Liver (tissue), 9 donors: ENCODE data around the gene PJVK. TPM values are rescaled to one million over a fixed set of nuclear protein-coding genes. Genes with fewer than 3 reads are reported as not detected.

ENCODE experiments used
- DNase-seq: peaks from one replicate; pipeline ENCODE4 v3.0.0-alpha.2; 2017; ENCODE audit warnings: low spot score
- H3K27ac ChIP-seq, 2 donors: one replicate each; pipeline ENCODE4 v1.7.0; 2013; ENCODE audit warnings: inconsistent platforms in 2 of 2, low read length in 2 of 2, control low read depth in 1 of 2, low read depth in 1 of 2, mild to moderate bottlenecking in 1 of 2
- H3K27me3 ChIP-seq, 4 donors: one replicate each; pipeline versions ENCODE4 v1.6.1 to v1.7.0; 2013; ENCODE audit warnings: low read length in 3 of 4, inconsistent platforms in 1 of 4, mild to moderate bottlenecking in 1 of 4, moderate library complexity in 1 of 4; ENCODE audit not compliant: control insufficient read depth in 4 of 4, insufficient read depth in 4 of 4
- H3K36me3 ChIP-seq, 4 donors: one replicate each; pipeline versions ENCODE4 v1.6.1 to v1.7.0; 2013; ENCODE audit warnings: low read length in 3 of 4, mild to moderate bottlenecking in 3 of 4, low read depth in 1 of 4, moderate library complexity in 1 of 4; ENCODE audit not compliant: control insufficient read depth in 4 of 4, insufficient read depth in 3 of 4
- H3K4me1 ChIP-seq, 4 donors: one replicate each; pipeline versions ENCODE4 v1.6.1 to v1.7.0; 2013; ENCODE audit warnings: low read length in 3 of 4, mild to moderate bottlenecking in 3 of 4, moderate library complexity in 1 of 4; ENCODE audit not compliant: control insufficient read depth in 4 of 4, insufficient read depth in 4 of 4
- H3K4me3 ChIP-seq, 3 donors: one replicate each; pipeline versions ENCODE4 v1.6.1 to v1.7.0; 2013; ENCODE audit warnings: low read length in 3 of 3, control low read depth in 1 of 3, low read depth in 1 of 3, mild to moderate bottlenecking in 1 of 3
- H3K9ac ChIP-seq, 2 donors: one replicate each; pipeline ENCODE4 v1.7.0; 2013; ENCODE audit warnings: low read length in 2 of 2, mild to moderate bottlenecking in 2 of 2, moderate library complexity in 2 of 2, control low read depth in 1 of 2, low read depth in 1 of 2
- H3K9me3 ChIP-seq, 4 donors: one replicate each; pipeline versions ENCODE4 v1.6.1 to v1.7.0; 2013; ENCODE audit warnings: low read length in 3 of 4; ENCODE audit not compliant: control insufficient read depth in 4 of 4
- EGR1 ChIP-seq, 2 donors: IDR thresholded peaks; 2 replicates each; pipeline ENCODE4 v1.6.1; 2016 to 2018; ENCODE audit warnings: antibody characterized with exemption in 2 of 2, low read depth in 2 of 2
- FOXA1 ChIP-seq: IDR thresholded peaks from 2 replicates; pipeline ENCODE4 v1.6.1; 2016; ENCODE audit warnings: antibody characterized with exemption
- FOXA2 ChIP-seq: IDR thresholded peaks from 2 replicates; pipeline ENCODE4 v1.6.1; 2016; ENCODE audit warnings: antibody characterized with exemption
- HNF4A ChIP-seq, 2 donors: conservative IDR thresholded peaks; 2 replicates each; pipeline ENCODE4 v1.6.1; 2016; ENCODE audit warnings: antibody characterized with exemption in 2 of 2, mild to moderate bottlenecking in 2 of 2
- HNF4G ChIP-seq: IDR thresholded peaks from 2 replicates; pipeline ENCODE4 v1.6.1; 2016; ENCODE audit warnings: antibody characterized with exemption
- NR2F2 ChIP-seq: IDR thresholded peaks from 2 replicates; pipeline ENCODE4 v1.6.1; 2016; ENCODE audit warnings: antibody characterized with exemption
- RAD21 ChIP-seq, 2 donors: IDR thresholded peaks; 2 replicates each; pipeline ENCODE4 v1.6.1; 2016; ENCODE audit warnings: antibody characterized with exemption in 2 of 2, mild to moderate bottlenecking in 2 of 2
- RXRA ChIP-seq, 2 donors: IDR thresholded peaks; 2 replicates each; pipeline ENCODE4 v1.6.1; 2017 to 2018; ENCODE audit warnings: antibody characterized with exemption in 2 of 2, mild to moderate bottlenecking in 1 of 2
- SP1 ChIP-seq: IDR thresholded peaks from 2 replicates; pipeline ENCODE4 v1.6.1; 2018; ENCODE audit warnings: antibody characterized with exemption, mild to moderate bottlenecking
- TAF1 ChIP-seq: conservative IDR thresholded peaks from 2 replicates; pipeline ENCODE4 v1.6.1; 2016; ENCODE audit warnings: antibody characterized with exemption, mild to moderate bottlenecking
- YY1 ChIP-seq: IDR thresholded peaks from 2 replicates; pipeline ENCODE4 v1.6.1; 2016; ENCODE audit warnings: antibody characterized with exemption, mild to moderate bottlenecking
- WGBS: extraction: QIAGEN DNeasy Blood & Tissue Kit; methylation state at CpG from one replicate; pipeline ENCODE4 v1.1.7; 2013; 5-methylcytosine and 5-hydroxymethylcytosine counted together
- polyA plus RNA-seq, 2 donors: library from polyadenylated mRNA; stranded (reverse) in 1 of 2; unstranded in 1 of 2; fragments of 200-250 nt in 1 of 2; fragments of >200 nt in 1 of 2; fragmentation: Nextera tagmentation in 1 of 2; extraction: Ambion mirVana in 1 of 2; gene quantifications; one replicate each; pipeline versions ENCODE4 v1.2.1 to v1.2.3, GENCODE V29; 2013 to 2015
- total RNA-seq, 2 donors: library from RNA; depleted of rRNA; stranded (reverse); fragments of >200 nt; gene quantifications; one replicate each; pipeline ENCODE4 v1.2.3, GENCODE V29; 2014
- TF ChIP-seq, protein P1 (sequence below): fragments of 150-350 bp; IDR thresholded peaks from 2 replicates; pipeline ENCODE4 v1.5.1; 2017; ENCODE audit warnings: improper control_type of control experiment, low read depth, low read length; ENCODE audit not compliant: missing input control
- TF ChIP-seq, protein P2 (sequence below): IDR thresholded peaks from 2 replicates; pipeline ENCODE4 v1.6.1; 2016; ENCODE audit warnings: antibody characterized with exemption
- TF ChIP-seq, protein P3 (sequence below): IDR thresholded peaks from 2 replicates; pipeline ENCODE4 v1.6.1; 2016; ENCODE audit warnings: antibody characterized with exemption, mild to moderate bottlenecking
- TF ChIP-seq, protein P4 (sequence below): IDR thresholded peaks from 2 replicates; pipeline ENCODE4 v1.6.1; 2016; ENCODE audit warnings: antibody characterized with exemption
- donor health status: healthy.
- donor health status: healthy.
- donor health status: healthy.
- donor health status: healthy.
- donor health status: healthy.

Gene PJVK
- total and polyA plus RNA-seq, 4 donors: 0.48 to 2.3 (median 1.4) TPM

DNA sequence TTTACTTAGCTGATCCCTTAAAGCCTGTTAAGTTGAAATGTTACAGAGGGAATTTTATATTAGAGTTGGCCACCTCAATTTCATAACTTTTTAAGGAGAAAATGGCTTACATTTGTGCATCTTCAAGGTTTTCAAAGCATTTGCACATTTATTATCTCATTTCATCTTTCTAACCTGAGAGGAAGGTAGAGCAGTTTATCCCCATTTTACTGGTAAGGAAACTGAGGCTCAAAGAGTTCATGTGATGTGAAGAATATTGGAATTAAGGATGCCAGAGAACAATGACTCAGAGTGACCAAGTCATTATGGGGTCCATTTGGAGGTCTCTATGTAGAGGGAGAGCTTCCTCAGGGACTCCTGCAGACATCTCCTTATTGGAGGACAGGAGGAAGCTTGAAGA is 35.2 kb upstream of the PJVK start:
- H3K36me3 ChIP-seq: no peaks in the 10 kb centered on the region
- H3K4me3 ChIP-seq: no peak overlapping the region
- no peak for TF ChIP-seq HNF4A (conservative IDR thresholded peaks at IDR 0.05)
- TF ChIP-seq HNF4G: no peak
- TF ChIP-seq, protein P1, sequence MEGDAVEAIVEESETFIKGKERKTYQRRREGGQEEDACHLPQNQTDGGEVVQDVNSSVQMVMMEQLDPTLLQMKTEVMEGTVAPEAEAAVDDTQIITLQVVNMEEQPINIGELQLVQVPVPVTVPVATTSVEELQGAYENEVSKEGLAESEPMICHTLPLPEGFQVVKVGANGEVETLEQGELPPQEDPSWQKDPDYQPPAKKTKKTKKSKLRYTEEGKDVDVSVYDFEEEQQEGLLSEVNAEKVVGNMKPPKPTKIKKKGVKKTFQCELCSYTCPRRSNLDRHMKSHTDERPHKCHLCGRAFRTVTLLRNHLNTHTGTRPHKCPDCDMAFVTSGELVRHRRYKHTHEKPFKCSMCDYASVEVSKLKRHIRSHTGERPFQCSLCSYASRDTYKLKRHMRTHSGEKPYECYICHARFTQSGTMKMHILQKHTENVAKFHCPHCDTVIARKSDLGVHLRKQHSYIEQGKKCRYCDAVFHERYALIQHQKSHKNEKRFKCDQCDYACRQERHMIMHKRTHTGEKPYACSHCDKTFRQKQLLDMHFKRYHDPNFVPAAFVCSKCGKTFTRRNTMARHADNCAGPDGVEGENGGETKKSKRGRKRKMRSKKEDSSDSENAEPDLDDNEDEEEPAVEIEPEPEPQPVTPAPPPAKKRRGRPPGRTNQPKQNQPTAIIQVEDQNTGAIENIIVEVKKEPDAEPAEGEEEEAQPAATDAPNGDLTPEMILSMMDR: no peak
- no peak for TF ChIP-seq RXRA (IDR thresholded peaks at IDR 0.05)
- no peak for TF ChIP-seq RAD21 (IDR thresholded peaks at IDR 0.05)
- TF ChIP-seq EGR1 (IDR thresholded peaks at IDR 0.05; ENCODE audit: low read depth in 2 of 2): no peak
- TF ChIP-seq, protein P2, sequence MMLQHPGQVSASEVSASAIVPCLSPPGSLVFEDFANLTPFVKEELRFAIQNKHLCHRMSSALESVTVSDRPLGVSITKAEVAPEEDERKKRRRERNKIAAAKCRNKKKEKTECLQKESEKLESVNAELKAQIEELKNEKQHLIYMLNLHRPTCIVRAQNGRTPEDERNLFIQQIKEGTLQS: no peak
- no peak for TF ChIP-seq FOXA1
- TF ChIP-seq TAF1: no peak
- TF ChIP-seq, protein P3, sequence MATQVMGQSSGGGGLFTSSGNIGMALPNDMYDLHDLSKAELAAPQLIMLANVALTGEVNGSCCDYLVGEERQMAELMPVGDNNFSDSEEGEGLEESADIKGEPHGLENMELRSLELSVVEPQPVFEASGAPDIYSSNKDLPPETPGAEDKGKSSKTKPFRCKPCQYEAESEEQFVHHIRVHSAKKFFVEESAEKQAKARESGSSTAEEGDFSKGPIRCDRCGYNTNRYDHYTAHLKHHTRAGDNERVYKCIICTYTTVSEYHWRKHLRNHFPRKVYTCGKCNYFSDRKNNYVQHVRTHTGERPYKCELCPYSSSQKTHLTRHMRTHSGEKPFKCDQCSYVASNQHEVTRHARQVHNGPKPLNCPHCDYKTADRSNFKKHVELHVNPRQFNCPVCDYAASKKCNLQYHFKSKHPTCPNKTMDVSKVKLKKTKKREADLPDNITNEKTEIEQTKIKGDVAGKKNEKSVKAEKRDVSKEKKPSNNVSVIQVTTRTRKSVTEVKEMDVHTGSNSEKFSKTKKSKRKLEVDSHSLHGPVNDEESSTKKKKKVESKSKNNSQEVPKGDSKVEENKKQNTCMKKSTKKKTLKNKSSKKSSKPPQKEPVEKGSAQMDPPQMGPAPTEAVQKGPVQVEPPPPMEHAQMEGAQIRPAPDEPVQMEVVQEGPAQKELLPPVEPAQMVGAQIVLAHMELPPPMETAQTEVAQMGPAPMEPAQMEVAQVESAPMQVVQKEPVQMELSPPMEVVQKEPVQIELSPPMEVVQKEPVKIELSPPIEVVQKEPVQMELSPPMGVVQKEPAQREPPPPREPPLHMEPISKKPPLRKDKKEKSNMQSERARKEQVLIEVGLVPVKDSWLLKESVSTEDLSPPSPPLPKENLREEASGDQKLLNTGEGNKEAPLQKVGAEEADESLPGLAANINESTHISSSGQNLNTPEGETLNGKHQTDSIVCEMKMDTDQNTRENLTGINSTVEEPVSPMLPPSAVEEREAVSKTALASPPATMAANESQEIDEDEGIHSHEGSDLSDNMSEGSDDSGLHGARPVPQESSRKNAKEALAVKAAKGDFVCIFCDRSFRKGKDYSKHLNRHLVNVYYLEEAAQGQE: no peak
- TF ChIP-seq NR2F2: no peak
- H3K27ac ChIP-seq: no peak overlapping the region
- H3K9me3 ChIP-seq: no peaks in the 10 kb centered on the region
- no peaks in the 10 kb centered on the region for H3K27me3 ChIP-seq
- H3K9ac ChIP-seq: no peak overlapping the region
- H3K4me1 ChIP-seq: peaks cover 0 to 16% (median 9%) of the 10 kb centered on the region in 4 donors
- DNase-seq: no peak

DNA sequence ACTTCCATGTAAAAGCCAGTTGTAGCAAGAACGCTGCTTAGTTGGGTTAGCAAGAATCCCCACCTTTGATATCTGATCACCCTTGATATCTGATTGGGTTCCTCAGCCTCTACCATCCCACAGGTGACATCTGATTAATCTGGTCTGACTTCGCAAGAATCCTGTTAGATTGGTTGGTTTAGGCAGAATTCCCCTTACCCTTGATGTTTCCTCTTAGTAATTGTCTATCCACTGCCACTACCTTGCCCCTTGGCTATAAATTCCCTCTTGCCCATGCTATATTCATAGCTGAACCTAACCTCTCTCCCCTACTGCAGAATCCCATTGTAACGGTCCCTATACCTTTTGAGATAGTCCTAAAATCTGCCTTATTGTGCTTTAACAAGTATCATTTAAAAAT is 33.3 kb upstream of the PJVK start:
- no peak overlapping the region for H3K4me3 ChIP-seq
- TF ChIP-seq YY1 (no peak), HNF4G (no peak), FOXA2 (no peak), SP1 (no peak), FOXA1 (no peak)
- TF ChIP-seq, protein P1: no peak
- TF ChIP-seq, protein P4, sequence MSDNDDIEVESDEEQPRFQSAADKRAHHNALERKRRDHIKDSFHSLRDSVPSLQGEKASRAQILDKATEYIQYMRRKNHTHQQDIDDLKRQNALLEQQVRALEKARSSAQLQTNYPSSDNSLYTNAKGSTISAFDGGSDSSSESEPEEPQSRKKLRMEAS: no peak
- TF ChIP-seq, protein P2: no peak
- H3K4me1 ChIP-seq: peaks cover 0 to 16% (median 9%) of the 10 kb centered on the region in 4 donors
- no peak for DNase-seq
- no peaks in the 10 kb centered on the region for H3K9me3 ChIP-seq
- no peaks in the 10 kb centered on the region for H3K27me3 ChIP-seq
- H3K27ac ChIP-seq: no peak overlapping the region
- H3K36me3 ChIP-seq: no peaks in the 10 kb centered on the region
- WGBS: 94% methylated on average over 3 of the region's 3 CpGs
- no peak overlapping the region for H3K9ac ChIP-seq
